Mononuclear cell (primary cell): Measurements from ENCODE around the gene MON1A. TPM values are rescaled to one million over a fixed set of nuclear protein-coding genes. Genes with fewer than 3 reads are reported as not detected.
"Not testable (repeated sequence)": the region's sequence is repeated elsewhere in the genome, so short reads cannot be mapped to it uniquely, and the experiment has no call there.

Experiments
- H3K27me3 ChIP-seq: 2 replicates; pipeline ENCODE4 v1.6.0; 2011; ENCODE audit warnings: low read length, control low read depth; ENCODE audit not compliant: insufficient read depth
- H3K4me1 ChIP-seq: 2 replicates; pipeline ENCODE4 v1.5.1; 2011; ENCODE audit warnings: mild to moderate bottlenecking, low read length, control low read depth; ENCODE audit not compliant: insufficient read depth
- H3K4me3 ChIP-seq: 2 replicates; pipeline ENCODE4 v1.5.1; 2011; ENCODE audit warnings: mild to moderate bottlenecking, low read length, moderate library complexity
- H3K9me3 ChIP-seq: 2 replicates; pipeline ENCODE4 v1.5.1; 2011; ENCODE audit warnings: low read depth, mild to moderate bottlenecking, control low read depth, low read length
- total RNA-seq: library from RNA; depleted of rRNA; stranded (reverse); fragments of >200 nt; gene quantifications from one replicate; pipeline ENCODE4 v1.2.3, GENCODE V29; 2012

The MON1A gene, protein sequence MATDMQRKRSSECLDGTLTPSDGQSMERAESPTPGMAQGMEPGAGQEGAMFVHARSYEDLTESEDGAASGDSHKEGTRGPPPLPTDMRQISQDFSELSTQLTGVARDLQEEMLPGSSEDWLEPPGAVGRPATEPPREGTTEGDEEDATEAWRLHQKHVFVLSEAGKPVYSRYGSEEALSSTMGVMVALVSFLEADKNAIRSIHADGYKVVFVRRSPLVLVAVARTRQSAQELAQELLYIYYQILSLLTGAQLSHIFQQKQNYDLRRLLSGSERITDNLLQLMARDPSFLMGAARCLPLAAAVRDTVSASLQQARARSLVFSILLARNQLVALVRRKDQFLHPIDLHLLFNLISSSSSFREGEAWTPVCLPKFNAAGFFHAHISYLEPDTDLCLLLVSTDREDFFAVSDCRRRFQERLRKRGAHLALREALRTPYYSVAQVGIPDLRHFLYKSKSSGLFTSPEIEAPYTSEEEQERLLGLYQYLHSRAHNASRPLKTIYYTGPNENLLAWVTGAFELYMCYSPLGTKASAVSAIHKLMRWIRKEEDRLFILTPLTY
- 0.73 TPM for total RNA-seq

DNA sequence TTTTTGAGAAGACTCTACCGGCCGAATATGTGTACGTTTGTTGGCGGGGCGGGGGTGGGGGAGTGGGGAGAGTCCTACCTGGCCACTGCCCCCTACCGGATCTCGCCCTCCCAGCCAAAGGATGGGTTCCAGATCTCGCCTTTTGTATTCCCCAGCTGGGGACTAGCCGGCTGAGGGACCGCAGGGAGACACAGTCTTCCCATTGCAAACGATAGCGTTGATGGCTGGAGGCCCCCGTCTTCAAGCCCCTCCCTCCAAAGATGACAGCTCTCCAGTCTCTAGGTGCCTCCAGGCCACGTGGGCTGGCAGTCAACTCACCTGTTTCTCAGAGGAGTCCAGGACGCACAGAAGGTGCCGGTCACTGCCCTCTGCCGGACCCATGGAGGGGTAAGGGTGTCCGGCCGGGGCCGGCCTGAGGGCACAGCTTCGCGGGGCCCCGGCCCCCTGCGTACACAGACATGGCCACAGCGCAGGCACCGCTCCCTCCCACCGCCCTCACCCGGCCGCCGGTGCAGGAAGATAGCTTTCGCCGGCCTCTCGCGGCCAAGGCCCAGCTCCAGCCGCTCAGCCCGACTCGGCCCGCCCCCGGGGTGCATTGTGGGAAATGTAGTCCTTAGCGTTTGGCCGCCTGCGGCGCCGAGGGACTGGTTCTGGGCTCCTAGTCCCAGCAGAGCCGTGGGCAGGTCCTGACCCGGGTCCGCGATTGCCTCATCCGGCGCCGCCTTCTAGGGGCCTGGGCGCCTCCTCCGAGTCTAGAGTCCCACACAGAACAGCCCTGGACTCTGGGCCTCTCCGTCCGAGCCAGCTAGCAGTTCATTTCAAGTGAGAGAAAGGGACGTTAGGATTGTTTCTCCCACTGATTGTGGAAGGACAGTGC lies at the start of gene MON1A:
MON1A (minus strand) TSS at position 521 of the 877 bp plus-strand sequence. CDS start 16,465 bp downstream, outside the sequence.
- Histone ChIP-seq H3K9me3 (no peaks in the 10 kb centered on the region), H3K4me1 (peaks cover 21% of the 10 kb centered on the region), H3K4me3 (peak within 1 kb of the TSS; percentile 82), H3K27me3 (no peaks in the 10 kb centered on the region)

DNA sequence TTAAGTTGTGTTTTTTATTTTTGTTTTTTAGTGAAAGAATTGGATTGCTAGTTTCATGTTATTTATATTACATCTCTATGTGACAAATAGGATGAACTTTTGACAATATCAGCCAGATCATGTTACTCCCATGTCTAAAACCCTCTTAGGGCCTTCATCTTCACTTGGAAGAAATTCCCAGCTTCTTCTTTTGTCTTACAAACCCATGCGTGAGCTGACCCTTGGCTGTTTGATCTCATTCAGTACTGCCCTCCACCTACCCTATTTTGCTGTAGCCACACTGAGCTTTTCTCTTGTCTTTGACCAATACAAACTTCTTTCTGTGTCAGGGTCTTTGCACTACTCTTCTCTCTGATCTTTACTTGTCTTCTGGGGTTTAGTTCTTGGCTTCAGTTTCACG lies 47.3 kb upstream of the MON1A start:
- H3K9me3 ChIP-seq: no peaks in the 10 kb centered on the region
- H3K4me3 ChIP-seq: no peak overlapping the region
- no peaks in the 10 kb centered on the region for H3K4me1 ChIP-seq
- H3K27me3 ChIP-seq: no peaks in the 10 kb centered on the region

DNA sequence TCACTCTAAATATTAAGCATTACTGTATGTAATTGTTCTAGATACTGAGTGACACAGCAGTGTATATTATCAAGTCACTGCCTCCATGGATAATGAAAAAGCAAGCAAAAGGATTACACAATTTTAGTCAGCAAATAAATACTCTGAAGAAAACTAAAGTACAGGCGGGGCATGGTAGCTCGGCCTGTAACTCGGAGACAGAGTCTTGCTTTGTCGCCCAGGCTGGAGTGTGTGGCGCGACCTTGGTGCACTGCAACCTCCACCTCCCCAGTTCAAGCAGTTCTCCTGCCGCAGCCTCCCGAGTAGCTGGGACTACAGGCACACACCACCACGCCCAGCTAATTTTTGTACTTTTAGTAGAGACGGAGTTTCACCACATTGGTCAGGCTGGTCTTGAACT lies 43.0 kb upstream of the MON1A start:
- H3K9me3 ChIP-seq: no peaks in the 10 kb centered on the region

DNA sequence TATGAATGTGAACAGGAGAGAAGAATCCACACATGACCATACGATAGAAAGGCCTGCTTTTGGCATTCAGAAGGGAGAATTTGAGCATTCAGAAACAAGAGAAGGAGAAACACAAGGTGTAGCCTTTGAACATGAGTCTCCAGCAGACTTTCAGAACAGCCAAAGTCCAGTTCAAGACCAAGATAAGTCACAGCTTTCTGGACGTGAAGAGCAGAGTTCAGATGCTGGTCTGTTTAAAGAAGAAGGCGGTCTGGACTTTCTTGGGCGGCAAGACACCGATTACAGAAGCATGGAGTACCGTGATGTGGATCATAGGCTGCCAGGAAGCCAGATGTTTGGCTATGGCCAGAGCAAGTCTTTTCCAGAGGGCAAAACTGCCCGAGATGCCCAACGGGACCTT lies 38.7 kb upstream of the MON1A start:
- Histone ChIP-seq H3K27me3 (no peaks in the 10 kb centered on the region), H3K4me1 (no peaks in the 10 kb centered on the region), H3K4me3 (no peak overlapping the region), H3K9me3 (no peaks in the 10 kb centered on the region)

More for the DNA sequence above, 43.0 kb upstream of the MON1A start:
- no peaks in the 10 kb centered on the region for H3K27me3 ChIP-seq
- no peaks in the 10 kb centered on the region for H3K4me1 ChIP-seq
- no peak overlapping the region for H3K4me3 ChIP-seq

DNA sequence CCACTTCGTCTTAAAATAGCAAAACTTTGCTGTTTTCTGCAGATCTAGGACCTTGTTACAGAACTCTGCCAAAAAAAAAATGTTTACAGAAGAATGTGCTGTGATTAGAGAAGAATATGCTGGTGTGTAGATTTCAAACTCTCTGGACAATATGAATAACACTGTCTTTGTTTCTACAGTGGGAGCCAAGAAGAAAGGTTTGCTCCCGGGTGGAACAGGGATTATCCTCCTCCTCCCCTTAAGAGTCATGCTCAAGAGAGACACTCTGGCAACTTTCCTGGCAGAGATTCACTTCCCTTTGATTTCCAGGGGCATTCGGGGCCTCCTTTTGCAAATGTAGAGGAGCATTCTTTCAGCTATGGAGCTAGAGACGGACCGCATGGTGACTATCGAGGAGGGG lies 37.7 kb upstream of the MON1A start:
- Histone ChIP-seq H3K4me1 (no peaks in the 10 kb centered on the region), H3K4me3 (no peak overlapping the region)

DNA sequence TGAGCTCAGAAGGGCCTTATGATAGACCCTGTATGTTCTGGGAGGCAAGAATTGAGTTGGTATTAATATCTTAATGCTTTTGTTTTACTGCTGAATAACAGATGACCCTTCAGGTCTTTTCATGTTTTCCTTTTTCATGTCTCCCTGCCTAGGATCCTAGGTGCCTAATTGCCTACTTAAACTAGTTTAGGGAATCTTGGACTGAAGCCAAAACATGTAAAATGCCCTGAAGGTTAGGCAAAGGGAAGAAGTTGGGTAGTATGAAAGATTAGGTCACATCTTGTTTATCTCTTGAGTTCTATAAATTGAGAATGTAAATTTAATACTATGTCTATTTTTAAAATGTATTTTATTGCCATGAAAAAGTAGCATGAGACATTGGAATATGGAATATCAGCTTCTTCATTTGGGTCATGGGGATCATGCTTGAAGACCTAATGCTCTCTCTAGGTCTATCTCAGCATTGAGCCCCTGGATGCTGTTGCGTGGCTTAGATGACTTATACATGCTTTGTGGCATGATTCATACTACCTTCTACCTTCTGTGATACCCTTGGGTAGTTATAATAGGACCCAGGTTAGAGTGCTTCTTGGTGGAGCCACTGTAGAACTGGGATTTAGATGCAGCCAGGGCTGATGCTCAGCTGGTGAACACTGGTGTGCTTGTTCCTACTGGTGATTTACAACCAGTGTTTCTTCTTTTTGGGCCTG lies 36.8 kb upstream of the MON1A start:
- no peak overlapping the region for H3K4me3 ChIP-seq
- no peaks in the 10 kb centered on the region for H3K4me1 ChIP-seq
- no peaks in the 10 kb centered on the region for H3K27me3 ChIP-seq
- H3K9me3 ChIP-seq: no peaks in the 10 kb centered on the region

More for the DNA sequence above, 37.7 kb upstream of the MON1A start:
- Histone ChIP-seq H3K9me3 (no peaks in the 10 kb centered on the region), H3K27me3 (no peaks in the 10 kb centered on the region)

DNA sequence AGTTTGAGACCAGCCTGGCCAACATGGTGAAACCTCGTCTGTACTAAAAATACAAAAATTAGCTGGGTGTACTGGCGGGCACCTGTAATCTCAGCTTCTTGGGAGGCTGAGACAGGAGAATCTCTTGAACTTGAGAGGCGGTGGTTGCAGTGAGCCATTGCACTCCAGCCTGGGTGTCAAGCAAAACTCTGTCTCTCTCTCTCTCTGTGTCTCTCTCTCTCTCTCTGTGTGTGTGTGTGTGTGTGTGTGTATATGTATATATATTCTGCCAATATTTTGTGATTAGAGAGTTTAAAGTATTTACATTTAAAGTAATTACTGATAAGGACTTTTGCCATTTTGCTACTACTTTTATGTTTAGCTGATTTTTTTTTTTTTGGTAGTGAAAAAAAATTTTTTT lies 26.0 kb upstream of the MON1A start:
- Histone ChIP-seq H3K9me3 (no peaks in the 10 kb centered on the region), H3K27me3 (no peaks in the 10 kb centered on the region), H3K4me3 (no peak overlapping the region), H3K4me1 (no peaks in the 10 kb centered on the region)

DNA sequence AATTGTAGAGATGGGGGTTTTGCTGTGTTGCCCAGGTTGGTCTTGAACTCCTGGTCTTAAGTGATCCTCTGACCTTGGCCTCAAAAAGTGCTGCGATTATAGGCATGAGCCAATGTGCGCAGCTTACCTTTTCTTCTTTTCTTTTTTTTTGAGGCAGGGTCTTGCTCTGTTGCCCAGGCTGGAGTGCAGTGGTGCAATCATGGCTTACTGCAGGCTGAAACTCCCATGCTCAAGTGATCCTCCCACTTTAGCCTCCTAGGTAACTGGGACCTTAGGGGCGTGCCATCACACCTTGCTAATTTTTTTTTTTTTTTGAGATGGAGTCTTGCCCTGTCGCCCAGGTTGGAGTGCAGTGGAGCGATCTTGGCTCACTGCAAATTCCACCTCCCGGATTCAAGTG lies 23.3 kb upstream of the MON1A start:
- peaks cover 3% of the 10 kb centered on the region for H3K4me1 ChIP-seq
- no peaks in the 10 kb centered on the region for H3K9me3 ChIP-seq
- no peak overlapping the region for H3K4me3 ChIP-seq
- H3K27me3 ChIP-seq: no peaks in the 10 kb centered on the region

DNA sequence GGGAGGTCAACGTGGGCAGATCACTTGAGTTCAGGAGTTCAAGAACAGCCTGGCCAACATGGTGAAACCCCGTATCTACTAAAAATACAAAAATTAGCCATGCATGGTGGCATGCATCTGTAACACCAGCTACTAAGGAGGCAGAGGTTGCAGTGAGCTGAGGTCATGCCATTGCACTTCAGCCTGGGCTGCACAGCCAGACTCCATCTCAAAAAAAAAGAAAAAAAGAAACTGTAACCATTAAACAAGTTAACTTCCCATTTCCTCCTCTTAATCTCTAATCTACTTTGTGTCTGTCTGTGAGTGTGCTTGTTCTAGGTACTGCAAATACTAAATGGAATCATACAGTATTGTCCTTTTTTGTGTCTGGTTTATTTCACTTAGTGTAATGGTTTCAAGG lies 13.0 kb upstream of the MON1A start:
- no peaks in the 10 kb centered on the region for H3K9me3 ChIP-seq
- no peaks in the 10 kb centered on the region for H3K27me3 ChIP-seq
- H3K4me3 ChIP-seq: no peak overlapping the region
- H3K4me1 ChIP-seq: peaks cover 40% of the 10 kb centered on the region

DNA sequence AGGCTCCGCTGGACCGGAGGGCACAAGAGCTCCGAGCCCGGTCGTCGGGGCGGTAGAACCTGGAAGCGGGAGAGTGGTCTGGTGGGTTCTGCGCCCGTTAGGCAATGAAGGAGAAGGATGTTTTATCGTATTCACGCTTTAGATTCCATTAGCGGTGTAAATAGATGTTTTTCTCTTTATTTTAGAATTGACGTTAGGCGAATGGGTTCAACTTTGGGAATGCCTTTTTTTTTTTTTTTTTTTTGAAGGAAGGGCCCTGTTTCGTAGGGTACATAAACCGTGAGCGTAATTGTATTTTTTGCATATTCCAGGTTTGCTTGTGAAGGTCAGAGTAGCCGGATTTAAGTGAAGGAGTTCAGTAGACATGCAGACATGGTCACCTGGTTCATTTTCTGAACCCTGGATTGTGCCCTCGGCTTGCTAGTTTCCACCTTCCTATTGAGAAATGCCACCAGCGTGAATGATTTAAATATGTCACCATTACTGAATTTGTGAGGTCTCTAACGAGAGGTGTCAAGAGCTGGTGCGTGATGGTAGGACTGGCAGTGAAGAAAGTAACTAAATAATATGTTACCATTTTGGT lies 11.1 kb upstream of the MON1A start:
- Histone ChIP-seq H3K4me1 (peaks cover 35% of the 10 kb centered on the region), H3K9me3 (no peaks in the 10 kb centered on the region), H3K4me3 (peak overlapping the region; percentile 64), H3K27me3 (no peaks in the 10 kb centered on the region)

DNA sequence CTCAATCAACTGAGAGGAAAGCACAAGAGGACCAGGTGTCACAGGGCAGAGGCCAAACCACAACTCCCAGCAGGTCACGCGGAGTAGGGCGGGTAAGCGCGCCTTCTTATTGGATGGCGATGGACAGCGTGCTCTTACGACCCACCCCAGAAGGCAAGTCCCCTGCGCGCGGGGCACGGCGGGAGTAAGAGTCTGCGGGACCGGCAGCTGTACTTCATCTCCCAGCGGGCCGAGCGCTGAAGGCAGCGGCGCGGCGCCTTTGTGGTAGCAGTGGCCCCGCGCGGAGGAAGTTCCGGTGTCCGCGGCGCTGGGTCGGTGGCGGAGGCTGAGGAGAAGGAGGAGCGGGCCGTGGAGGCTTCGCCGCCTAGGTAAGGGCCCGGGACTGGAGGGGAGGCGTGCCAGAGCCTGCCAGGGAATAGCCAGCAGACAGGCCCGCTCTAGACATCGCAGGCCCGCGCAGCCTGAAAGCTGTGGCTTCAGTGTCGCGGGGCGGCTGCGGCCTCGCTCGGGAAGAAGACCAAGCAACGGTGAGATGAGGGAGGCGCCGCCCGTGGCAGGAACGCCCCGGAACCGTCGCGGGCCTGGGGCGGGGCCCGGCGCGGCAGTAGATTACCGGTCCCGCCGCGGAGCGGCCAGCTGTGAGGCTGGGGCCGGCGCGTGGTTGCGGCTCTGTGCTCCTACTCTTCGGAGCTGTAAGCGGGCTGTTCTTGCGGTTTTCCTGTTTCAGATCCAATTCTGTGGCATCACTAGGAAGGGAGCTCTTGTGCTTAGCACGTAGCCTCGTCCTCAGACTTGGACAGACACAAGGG lies 10.5 kb upstream of the MON1A start, which contains the start of gene RBM6:
RBM6 (plus strand) TSS at position 293 of the 809 bp plus-strand sequence. CDS start 22,492 bp downstream, outside the sequence.
- peak within 1 kb of the TSS; percentile 64 for H3K4me3 ChIP-seq
- peaks cover 35% of the 10 kb centered on the region for H3K4me1 ChIP-seq
- no peaks in the 10 kb centered on the region for H3K9me3 ChIP-seq
- H3K27me3 ChIP-seq: no peaks in the 10 kb centered on the region

DNA sequence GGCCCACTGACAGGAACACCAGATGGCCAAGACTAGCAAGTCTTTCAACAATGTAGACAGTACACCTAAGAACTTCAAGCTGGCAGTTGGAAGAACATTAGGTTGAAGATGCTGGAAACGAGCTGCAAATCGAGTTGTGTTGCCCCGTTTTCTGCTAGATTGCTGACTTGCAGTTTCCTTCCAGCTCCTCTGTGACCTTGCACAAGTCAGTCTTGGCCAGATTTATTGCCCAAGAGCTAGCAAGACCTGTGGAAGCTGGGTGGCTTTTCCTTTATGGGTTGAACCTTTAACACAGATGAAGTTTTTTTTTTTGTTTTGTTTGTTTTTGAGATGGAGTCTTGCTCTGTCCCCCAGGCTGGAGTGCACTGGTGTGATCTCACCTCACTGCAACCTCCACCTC lies 7.5 kb upstream of the MON1A start:
- H3K4me3 ChIP-seq: no peak overlapping the region

DNA sequence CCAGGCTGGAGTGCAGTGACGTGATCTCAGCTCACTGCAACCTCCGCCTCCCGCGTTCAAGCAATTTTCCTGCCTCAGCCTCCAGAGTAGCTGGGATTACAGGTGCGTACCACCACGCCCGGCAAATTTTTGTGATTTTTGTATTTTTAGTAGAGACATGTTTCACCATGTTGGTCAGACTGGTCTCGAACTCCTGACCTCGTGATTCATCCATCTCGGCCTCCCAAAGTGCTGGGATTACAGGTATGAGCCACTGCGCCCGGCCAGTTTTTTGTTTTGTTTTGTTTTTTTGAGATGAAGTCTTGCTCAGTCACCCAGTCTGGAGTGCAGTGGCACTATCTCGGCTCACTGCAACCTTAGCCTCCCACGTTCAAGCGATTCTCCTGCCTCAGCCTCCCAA lies 2.7 kb upstream of the MON1A start:
- not testable (repeated sequence) for H3K27me3 ChIP-seq, H3K9me3 ChIP-seq, H3K4me3 ChIP-seq
- H3K4me1 ChIP-seq: peaks cover 28% of the 10 kb centered on the region

More for the DNA sequence above, 7.5 kb upstream of the MON1A start:
- Histone ChIP-seq H3K4me1 (peaks cover 27% of the 10 kb centered on the region), H3K27me3 (no peaks in the 10 kb centered on the region), H3K9me3 (no peaks in the 10 kb centered on the region)

DNA sequence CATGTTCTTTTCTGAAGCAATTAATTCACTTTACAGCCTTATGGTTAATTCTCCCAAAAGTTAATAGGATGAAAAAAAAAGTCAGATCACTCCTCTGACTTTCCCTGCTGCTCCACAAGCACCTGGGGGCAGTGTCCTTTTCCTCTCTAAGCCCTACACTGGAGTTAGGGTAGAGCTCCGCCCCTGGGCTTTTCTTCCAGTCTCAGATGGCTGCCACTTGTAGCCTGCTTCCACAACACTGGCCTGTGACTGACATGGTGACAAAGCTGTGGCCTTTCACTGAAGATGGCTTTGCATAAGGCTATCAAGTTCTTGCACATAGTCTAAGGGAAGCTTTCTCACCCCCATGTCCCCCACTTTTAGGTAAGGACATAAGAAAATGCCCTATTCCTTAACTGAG lies 1.3 kb upstream of the MON1A start:
- no peak overlapping the region for H3K4me3 ChIP-seq

More for the DNA sequence above, 1.3 kb upstream of the MON1A start:
- no peaks in the 10 kb centered on the region for H3K27me3 ChIP-seq
- H3K9me3 ChIP-seq: no peaks in the 10 kb centered on the region
- H3K4me1 ChIP-seq: peaks cover 21% of the 10 kb centered on the region
